ENCODE results near the gene DNAJB14. TPM values are rescaled to one million over a fixed set of nuclear protein-coding genes. Genes with fewer than 3 reads are reported as not detected.
"Not testable (repeated sequence)": the region's sequence is repeated elsewhere in the genome, so short reads cannot be mapped to it uniquely, and the experiment has no call there.

The DNAJB14 gene
- 10 to 100 TPM; 25.3 to 29.0 TPM for total RNA-seq
- long read RNA-seq, full-length matches to known transcripts: 21 of 23 reads
- long read RNA-seq, partial matches to known transcripts: 0 of 23 reads
- long read RNA-seq, other reads (novel, unspliced or antisense): 2 of 23 reads

DNA sequence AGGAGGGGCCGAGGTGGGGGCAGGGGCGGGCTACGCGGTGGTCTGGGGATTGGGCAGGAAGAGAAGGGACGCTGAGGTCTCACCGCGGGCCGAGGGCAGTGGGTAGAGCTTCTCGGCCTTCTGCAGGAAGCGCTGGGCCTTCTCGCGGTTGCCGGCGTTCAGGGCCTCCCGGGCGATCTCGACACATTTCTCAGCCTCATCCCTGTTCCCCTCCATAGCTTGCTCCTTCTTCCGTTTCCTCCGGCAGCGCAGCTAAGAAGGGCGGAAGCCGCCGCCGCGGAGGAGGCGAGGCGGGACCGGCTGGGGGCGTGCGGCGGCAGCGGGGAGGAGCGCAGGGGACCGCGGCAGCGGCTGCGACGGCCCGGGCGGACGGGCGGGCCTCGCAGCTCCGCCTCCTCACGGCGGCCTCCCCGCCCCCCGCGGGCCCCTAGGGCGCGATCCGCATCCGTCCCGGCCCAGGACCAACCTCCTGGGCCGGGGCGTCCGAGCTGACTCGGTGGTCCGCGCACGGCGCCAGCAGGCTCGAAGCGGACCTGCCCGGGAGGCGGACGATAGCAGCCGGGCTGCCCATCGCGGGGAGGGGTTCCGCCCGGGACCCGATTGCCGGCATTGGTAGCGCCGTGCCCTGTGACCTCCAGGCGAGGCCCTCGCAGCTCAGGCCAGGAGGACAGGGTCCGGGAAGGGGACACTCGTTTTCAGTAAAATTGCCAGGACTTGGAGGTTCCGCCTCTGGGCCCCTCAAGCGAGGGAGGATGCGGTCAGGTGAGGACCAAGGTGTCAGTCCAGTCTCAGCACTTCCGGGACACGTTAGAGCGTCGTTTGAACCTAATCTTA is at the start of gene DNAJB14:
Gene DNAJB14, minus strand, starts transcription at position 263 of the 834 bp plus-strand sequence. Its CDS starts 47 bp downstream, at position 216.
- ATAC-seq (peak; percentile 70 to 76), DNase-seq (peak; percentile 84)
- intact Hi-C loops (cut with DNase I): loop anchor here (5.0 to 10.0 kb wide), 4 partner anchors 49 to 384 kb away; partner anchors contain the start of genes LAMTOR3 (in 1 of the 2) and TRMT10A (in 1 of the 2)

DNA sequence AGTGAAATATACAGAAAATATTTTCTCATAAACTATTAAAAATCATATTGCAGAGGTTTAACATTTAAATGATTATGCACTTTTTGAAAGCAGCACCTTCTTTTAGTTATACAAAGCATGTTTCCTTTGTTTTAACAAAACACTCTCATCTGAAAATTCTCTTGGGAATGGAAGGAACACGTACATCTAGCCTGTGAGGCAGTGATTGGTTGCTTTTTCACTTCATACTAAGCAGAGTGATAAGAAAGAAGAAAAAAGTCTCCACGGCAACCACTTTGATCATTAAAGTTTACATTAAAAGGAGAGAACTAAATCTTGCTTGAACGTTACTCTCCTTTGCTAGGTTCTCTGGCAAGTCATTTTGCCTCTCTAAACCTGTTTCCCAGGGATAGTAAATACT is 45.3 kb upstream of the DNAJB14 start:
- ATAC-seq (no peak), DNase-seq (no peak)
- intact Hi-C loops (cut with DNase I): no loop called here

DNA sequence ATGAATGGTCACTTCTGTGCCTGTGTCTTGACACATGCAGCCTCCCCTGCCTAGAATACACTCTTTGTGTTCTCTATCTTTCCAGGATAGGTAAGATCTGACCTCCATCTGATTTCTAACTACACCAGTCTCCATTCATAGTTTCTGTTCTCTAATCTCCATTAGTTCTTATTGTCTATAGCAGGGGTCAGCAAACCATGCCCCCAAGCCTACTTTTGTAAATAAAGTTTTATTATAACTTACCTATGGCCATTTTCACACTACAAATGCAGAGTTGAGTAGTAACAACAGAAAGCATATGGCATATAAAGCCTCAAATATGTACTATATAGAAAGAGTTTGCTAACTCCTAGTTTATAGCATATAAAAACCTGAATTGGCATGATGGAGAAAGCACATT is 41.3 kb upstream of the DNAJB14 start:
- intact Hi-C loops (cut with DNase I): no loop called here
- DNase-seq (no peak), ATAC-seq (no peak)

DNA sequence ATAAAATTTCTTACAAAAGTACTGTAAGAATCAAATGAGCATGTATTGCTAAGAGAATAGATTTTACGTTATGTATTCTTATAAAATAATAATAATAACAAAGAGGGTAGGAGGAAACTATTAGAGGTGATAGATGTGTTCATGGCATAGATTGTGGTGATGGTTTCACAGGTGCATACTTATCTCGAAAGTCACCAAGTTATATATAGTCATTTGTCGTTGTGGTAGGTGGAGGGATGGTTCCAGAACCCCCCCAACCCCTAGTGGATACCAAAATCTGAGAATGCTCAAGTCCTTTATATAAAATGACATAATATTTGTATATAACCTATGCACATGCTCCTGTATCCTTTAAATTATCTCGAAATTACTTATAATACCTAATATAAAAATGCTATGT is 40.4 kb upstream of the DNAJB14 start:
- intact Hi-C loops (cut with DNase I): no loop called here
- DNase-seq: no peak

DNA sequence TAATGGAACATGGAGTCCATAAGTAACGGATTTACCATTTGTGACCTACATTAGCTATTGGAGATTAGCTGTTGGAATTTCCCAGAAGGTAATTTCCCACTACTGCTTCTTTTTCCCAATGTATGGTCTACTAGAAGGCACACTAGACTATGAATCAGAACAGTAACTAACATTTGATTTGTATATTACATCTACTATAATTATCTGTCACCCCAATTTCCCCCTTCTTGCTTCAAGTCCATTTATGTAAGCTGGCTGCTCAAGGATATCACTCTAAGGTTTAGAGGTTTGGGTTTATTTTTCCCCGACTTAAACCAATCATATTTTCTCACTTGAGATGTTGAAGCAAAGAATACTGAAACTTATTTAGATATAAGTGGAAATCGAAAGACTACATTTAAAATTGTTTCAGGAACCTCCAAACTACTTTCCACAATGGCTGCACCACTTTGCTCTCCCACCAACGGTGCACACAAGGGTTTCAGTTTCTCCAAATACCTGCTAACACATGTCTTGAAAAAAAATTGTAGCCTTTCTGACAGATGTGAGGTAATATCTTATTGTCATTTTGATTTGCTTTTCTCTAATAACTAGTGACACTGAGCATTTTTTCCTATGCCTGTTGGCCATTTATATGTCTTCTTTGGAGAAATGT is 37.0 kb upstream of the DNAJB14 start:
- intact Hi-C loops (cut with DNase I): no loop called here
- no peak for DNase-seq
- no peak for ATAC-seq

More for the DNA sequence above, 40.4 kb upstream of the DNAJB14 start:
- ATAC-seq: no peak

DNA sequence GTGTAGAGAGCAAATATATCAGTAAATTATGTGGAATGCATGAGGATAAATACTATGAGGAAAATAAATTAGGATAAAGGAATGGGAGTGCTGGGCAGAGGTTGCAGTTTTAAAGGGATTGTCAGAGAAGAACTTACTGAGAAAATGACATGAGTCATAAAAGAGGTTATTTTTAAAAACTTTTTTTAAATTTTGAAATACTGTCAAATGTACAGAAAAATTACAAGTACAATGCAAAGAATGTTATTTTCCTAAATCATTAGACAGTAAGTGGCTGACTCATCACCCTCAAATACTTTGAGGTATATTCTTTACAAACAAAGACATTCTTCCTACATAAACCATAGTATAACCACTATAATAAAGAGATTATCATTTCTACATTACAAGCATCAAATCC is 33.5 kb upstream of the DNAJB14 start:
- no peak for DNase-seq
- no peak for ATAC-seq
- intact Hi-C loops (cut with DNase I): no loop called here

DNA sequence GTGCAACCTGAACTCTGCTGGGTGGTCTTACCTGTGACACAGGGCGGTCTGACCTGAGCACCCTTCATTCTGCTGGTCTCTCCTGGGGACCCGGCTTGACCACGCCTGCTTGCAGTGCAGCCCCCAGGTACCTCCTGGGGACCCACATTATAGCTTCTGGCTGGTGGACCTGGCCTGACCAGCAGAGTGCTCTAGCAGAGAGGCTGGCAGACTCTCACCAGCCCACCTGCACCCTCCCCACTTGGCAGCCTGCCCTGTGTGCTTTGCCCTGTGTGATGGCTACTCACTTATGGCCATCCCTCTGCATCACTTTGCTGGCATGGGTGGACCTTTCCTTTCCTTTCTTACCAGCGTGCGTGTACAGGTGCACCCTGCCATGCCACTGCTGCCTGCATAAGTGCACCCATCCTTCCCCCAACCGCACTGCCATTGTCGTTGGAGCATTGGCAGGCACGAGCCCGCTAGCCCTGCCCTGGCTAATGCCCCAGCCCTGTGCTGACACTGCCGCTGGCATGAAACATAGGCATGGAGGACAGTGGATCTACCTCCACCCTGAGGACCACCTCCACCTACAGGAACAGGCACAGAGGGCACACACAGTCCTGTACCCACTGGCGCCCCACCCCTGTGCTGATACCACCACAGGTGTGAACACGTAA is 25.2 kb upstream of the DNAJB14 start:
- DNase-seq (no peak), ATAC-seq (no peak)
- intact Hi-C loops (cut with DNase I): no loop called here

DNA sequence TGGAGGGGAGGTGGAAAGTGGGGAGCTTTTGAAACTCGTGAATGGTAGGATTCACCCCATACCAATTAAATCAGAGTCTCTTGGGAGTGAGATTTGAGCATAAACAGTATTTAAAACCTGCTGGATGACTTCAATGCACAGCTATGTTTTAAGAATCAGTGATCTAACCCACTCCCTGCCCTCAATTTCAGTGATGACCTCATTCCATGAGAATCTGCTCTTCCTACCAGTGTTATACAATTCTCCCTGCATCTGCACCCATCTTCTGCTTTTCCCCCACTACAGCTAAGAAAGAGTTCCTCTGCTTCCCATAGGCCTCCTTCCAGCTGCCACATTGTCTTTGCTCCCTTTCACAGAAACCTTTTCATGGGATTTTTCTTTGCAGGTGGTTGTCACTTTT is 21.9 kb upstream of the DNAJB14 start:
- ATAC-seq: no peak
- intact Hi-C loops (cut with DNase I): no loop called here
- DNase-seq: no peak

DNA sequence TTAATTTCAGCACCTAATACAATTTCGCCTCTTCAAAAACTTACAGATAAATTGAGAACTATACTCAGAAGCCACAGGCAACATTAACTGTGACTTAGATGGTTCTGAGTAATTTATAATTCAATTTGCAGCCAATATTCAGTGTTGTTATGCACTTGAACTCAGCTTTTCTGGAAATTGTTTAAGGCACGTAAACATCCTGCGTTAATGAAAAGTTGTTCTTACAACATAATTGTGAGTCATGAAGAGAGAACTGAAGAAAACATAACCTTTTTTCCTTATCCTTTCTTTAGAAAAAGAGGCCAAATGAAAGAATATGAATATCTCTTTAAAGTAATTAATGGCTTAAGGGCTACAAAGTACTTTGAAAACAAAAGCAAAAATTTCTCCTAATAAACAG is 20.3 kb upstream of the DNAJB14 start:
- ATAC-seq (no peak), DNase-seq (no peak)
- intact Hi-C loops (cut with DNase I): no loop called here

DNA sequence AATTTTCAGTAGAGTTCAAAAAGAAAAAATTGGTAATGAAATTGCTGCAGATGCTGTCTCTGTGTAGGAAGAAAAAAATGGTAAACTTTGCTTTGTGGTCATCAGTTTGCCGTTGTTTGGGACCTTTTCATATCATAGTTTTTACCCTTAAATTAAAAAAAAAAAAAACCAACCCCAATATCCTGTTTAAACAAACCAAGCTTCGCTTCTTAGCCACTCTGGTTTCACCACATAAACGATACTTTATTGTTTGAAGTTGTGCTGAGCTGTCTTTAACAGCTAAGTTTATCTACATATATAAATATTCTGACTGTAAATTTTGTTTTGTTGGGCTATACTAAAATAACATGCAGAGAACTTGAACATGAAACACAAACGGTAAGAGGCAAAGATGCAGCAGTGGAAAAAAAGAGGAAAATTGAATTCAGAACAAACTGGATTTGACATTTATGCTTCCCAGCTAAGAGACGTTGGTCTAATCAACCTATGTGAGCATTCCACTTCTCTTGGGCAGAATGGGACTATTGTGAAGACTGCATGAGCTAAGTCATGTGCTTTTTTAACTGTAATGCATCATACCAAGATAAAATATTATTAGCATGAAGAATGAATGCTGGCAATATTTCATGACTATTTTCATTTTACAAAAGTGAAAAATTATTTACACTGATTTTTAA is 19.4 kb upstream of the DNAJB14 start:
- DNase-seq (no peak), ATAC-seq (no peak)
- intact Hi-C loops (cut with DNase I): no loop called here

DNA sequence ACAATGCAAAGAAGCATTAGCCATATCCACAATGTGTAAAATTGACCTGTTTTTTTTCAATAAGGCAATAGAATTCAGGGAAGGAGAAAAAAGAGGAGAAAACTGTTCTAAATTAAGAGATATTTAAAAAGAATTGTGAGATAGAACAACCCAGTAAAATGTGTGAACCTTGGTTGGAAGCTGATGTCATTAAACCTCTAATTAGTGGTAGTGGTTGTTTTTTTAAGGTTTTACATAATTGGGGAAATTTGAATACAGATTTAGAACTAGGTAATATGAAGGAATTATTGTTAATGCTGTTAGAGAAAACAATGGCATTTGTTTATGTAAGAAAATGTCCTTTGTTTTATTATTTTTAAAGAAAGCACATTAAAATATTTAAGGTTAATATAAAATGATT is 18.8 kb upstream of the DNAJB14 start:
- ATAC-seq: no peak
- intact Hi-C loops (cut with DNase I): no loop called here
- no peak for DNase-seq

DNA sequence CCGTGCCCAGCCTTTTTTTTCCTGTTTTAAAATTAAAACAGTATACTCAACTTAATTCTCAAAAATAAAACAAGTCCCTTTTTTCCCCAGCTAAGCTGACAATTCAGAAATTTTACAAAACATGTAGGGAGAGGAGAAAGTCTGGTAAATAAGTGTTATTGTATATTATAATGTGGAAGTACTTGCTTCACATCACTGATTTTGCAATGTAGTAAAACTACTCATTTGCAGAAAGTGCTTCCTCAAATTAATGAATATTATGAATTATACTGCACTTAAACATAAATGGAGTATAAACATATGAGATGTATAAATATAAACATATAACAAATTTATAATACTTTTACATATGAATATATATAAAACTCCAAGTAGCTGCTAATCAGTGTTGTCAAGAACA is 15.3 kb upstream of the DNAJB14 start:
- DNase-seq (no peak), ATAC-seq (no peak)
- intact Hi-C loops (cut with DNase I): no loop called here

DNA sequence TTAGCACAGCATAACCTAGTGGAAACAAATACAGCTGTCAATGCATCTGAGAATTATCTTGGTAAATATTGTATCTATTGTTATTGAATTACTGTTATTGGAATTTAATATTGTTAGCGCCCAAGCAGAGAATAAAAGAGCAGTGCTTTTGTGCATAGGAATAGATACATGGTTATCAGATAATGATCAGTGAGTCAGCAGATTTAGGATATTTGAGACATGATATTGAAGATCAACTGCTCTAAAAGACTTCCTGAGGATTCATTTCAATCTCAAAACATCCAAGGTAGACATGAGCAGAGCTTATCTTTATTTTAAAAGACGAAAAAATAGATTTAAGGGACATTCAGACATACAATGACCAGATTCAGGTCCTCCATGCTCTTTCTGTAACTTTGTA is 14.2 kb upstream of the DNAJB14 start:
- DNase-seq (no peak), ATAC-seq (no peak)
- intact Hi-C loops (cut with DNase I): no loop called here

DNA sequence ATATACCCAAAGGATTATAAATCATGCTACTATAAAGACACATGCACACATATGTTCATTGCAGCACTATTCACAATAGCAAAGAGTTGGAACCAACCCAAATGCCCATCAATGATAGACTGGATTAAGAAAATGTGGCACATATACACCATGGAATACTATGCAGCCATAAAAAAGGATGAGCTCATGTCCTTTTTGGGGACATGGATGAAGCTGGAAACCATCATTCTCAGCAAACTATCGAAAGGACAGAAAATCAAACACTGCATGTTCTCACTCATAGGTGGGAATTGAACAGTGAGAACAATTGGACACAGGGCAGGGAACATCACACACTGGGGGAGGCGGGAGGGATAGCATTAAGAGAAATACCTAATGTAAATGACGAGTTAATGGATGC is 11.8 kb upstream of the DNAJB14 start:
- intact Hi-C loops (cut with DNase I); DNase-seq; ATAC-seq: not testable (repeated sequence)

DNA sequence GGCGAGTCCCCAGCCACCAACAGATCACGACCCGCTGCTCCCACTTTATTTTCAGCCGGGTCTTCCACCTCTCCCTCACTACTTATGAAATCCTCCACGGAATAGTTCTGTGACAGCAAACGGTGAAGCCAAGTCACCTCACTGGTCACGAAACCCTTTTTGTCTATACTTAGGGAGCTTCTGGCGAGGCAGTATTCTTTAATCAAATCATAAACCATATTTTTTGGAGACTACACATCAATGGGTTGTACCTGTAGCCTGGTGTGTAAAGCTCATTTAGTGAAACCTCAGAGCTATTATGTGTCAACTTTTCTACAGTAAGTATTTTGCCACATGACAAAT is 4.5 kb upstream of the DNAJB14 start:
- DNase-seq (no peak), ATAC-seq (no peak)
- intact Hi-C loops (cut with DNase I): no loop called here

DNA sequence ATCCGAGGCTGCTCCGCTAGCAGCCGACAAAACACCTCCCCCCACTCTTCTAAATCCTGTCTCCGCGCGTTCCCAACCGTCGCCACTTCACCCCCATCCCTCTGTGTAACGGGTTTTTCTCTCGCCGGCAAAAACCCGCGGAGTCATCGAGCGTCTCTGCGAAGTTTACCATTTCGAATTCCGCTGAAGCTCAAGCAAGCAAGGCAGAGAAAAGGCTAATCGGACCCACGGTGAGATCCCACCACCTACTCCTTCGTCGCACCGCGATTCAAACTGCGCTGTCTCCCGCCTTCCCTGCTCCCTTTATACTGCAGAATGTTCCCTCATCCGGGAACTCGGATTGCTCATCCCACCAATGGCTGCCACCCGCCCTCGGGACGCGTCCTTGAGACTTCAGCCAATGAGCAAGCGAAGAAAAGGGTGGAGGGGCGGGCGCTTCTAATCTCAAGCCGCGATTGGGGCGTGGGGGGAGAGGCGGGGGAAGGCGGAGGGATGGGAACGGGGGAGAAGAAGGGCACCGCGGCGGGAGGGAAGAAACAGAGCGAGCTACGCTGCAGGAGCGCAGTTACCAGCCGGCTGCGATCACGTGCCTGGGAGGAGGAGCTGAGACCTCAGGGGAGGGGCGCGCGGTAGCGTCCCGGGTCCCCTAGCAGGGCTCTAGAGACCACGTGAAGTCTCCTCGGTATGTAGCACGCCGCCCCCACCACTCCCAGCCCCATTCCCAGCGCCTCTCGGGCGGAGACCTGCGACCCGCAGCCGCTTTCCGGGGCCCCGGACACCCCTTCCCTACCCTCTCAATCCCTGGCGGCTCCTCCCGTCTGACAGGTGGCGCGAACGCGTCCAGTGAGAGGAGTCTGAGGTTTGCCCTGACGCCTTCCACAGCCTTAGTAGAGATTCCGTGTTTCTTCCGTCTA is 3.8 kb upstream of the DNAJB14 start, which contains the start of gene H2AZ1:
Gene H2AZ1, minus strand, starts transcription at position 277 of the 914 bp plus-strand sequence. Its CDS starts 105 bp downstream, at position 172.
- DNase-seq (peak; percentile 99), ATAC-seq (peak; percentile 91 to 95)
- intact Hi-C loops (cut with DNase I): loop anchor here (5.0 to 10.0 kb wide), 4 partner anchors 53 to 388 kb away; partner anchors contain the start of genes LAMTOR3 (in 1 of the 2) and TRMT10A (in 1 of the 2)

DNA sequence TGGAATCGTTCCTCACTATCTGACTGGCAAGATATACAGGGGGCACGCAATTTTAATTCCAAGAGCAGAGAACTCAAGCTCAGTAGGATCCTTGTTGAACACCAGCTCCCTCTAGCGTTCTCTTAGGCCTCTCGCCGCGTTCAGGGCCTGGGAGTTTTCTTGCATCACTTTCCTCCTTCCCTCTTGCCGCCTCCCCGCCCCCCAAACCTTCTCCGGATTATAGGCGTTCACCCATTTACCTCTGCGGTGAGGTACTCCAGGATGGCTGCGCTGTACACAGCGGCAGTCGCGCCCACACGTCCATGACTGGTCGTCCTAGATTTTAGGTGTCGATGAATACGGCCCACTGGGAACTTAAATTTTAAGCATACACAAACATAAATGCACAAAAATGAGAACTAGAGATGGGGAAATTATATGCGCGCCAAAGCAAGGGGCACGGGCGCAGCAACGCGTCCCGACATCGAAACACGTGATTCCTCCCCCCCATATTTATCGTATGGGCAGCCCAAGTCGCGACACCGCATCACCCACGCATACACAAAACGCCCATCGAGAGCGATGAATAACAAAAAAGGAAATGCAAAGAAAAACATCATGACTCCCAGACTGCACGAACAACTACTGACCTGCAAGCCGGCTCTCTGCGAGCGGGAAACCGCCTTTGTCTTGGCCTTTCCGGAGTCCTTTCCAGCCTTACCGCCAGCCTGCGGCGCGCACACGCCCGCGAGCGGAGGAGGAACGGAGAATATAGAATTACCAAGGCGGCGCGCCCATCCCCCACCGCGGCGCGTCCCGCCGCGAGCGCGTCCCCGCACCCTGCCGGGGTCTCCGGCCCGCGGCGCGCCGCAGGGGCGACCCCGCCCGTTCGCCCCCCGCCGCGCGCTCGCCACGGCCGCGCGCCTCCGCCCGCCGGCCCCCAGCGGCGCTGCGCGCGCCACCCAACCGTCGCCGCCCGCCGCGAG is 2.9 kb upstream of the DNAJB14 start:
- peak; percentile 35 to 39 for ATAC-seq
- intact Hi-C loops (cut with DNase I): loop anchor here (5.0 to 10.0 kb wide), 4 partner anchors 52 to 387 kb away; partner anchors contain the start of genes LAMTOR3 (in 1 of the 2) and TRMT10A (in 1 of the 2)

More for the DNA sequence above, 2.9 kb upstream of the DNAJB14 start:
- peak; percentile 87 for DNase-seq

All from left cardiac atrium (tissue), 4 donors.